DMS 273 (cell line): ENCODE data around the gene C16orf54.
"Not testable (repeated sequence)": the region's sequence is repeated elsewhere in the genome, so short reads cannot be mapped to it uniquely, and the experiment has no call there.

Experiments used
- DNase-seq: peaks from one replicate; lab custom pipeline; 2025; ENCODE audit not compliant: unreplicated experiment; lab: John Stamatoyannopoulos, UW

Gene C16orf54

GRCh38 chr16:29770250-29770929 is 24.6 kb upstream of the C16orf54 start:
- DNase-seq = peak; percentile 57

GRCh38 chr16:29769507-29769906 is 23.7 kb upstream of the C16orf54 start:
- DNase-seq = no peak

- no peak for DNase-seq
Measured at GRCh38 chr16:29767062-29767461, 21.3 kb upstream of the C16orf54 start.

GRCh38 chr16:29766571-29766970 is 20.8 kb upstream of the C16orf54 start:
- DNase-seq = no peak

- no peak for DNase-seq
Measured at GRCh38 chr16:29765167-29766032, 19.6 kb upstream of the C16orf54 start.

GRCh38 chr16:29763326-29763725 is 17.5 kb upstream of the C16orf54 start:
- no peak for DNase-seq

GRCh38 chr16:29761882-29762281 is 16.1 kb upstream of the C16orf54 start:
- peak; percentile 32 for DNase-seq

- not testable (repeated sequence) for DNase-seq
Measured at GRCh38 chr16:29761280-29761651, 15.5 kb upstream of the C16orf54 start.

- no peak for DNase-seq
Measured at GRCh38 chr16:29760567-29761279, 14.9 kb upstream of the C16orf54 start.

- DNase-seq = no peak
Measured at GRCh38 chr16:29757950-29758466, 12.2 kb upstream of the C16orf54 start.

- not testable (repeated sequence) for DNase-seq
Measured at GRCh38 chr16:29757086-29757485, 11.3 kb upstream of the C16orf54 start.

- no peak for DNase-seq
Measured at GRCh38 chr16:29756654-29757053, 10.9 kb upstream of the C16orf54 start.

- DNase-seq = no peak
Measured at GRCh38 chr16:29753516-29753915, 7.7 kb upstream of the C16orf54 start.

GRCh38 chr16:29748760-29749149 is 3.0 kb upstream of the C16orf54 start:
- not testable (repeated sequence) for DNase-seq

GRCh38 chr16:29747947-29748759 is 2.4 kb upstream of the C16orf54 start:
- DNase-seq = no peak

- DNase-seq = not testable (repeated sequence)
Measured at GRCh38 chr16:29746518-29746917, 728 bp upstream of the C16orf54 start.

- no peak for DNase-seq
Measured at GRCh38 chr16:29745121-29745852, 503 bp downstream of the C16orf54 start.

GRCh38 chr16:29744541-29745101 is 1.2 kb downstream of the C16orf54 start:
- no peak for DNase-seq

- DNase-seq = no peak
Measured at GRCh38 chr16:29743827-29744531, 1.8 kb downstream of the C16orf54 start.
